ENCODE results near the gene PLD4. TPM values are rescaled to one million over a fixed set of nuclear protein-coding genes. Genes with fewer than 3 reads are reported as not detected.
A peak's percentile ranks its signal among the peaks of the same experiment; 100 is the strongest.

PLD4 gene
- polyA plus RNA-seq, 1 donor, result 11.1 TPM

GRCh38 chr14:104977681-104978653 is 53.3 kb downstream of the PLD4 start, which contains the start of gene AHNAK2:
Gene AHNAK2 (minus strand): TSS chr14:104978374. CDS start chr14:104978237, 137 bp downstream.
- DNase-seq, result peak; percentile 75 to 78
- peaks cover 16% of the 10 kb centered on the region for H3K27me3 ChIP-seq (ENCODE audit: control insufficient read depth, insufficient read depth, low read length)
- H3K36me3 ChIP-seq (ENCODE audit: control insufficient read depth, insufficient read depth, low read length), result no peaks in the 10 kb centered on the region
- H3K9me3 ChIP-seq (ENCODE audit: control insufficient read depth, low read depth, low read length), result no peaks in the 10 kb centered on the region
- WGBS (ENCODE audit: insufficient coverage, low lambda C conversion rate), result 0% methylated on average over 6 of the region's 111 CpGs
- H3K27ac ChIP-seq (ENCODE audit: low read length), result no peak within 1 kb of the TSS
- H3K4me1 ChIP-seq (ENCODE audit: control insufficient read depth, insufficient read depth, low read length), result peaks cover 31% of the 10 kb centered on the region
- peak within 1 kb of the TSS; percentile 16 for H3K4me3 ChIP-seq (ENCODE audit: low read length)

GRCh38 chr14:104978746-104979691 is 54.3 kb downstream of the PLD4 start:
- Histone ChIP-seq H3K4me1 (ENCODE audit: control insufficient read depth, insufficient read depth, low read length) (peaks cover 24% of the 10 kb centered on the region), H3K4me3 (ENCODE audit: low read length) (no peak overlapping the region), H3K27me3 (ENCODE audit: control insufficient read depth, insufficient read depth, low read length) (peaks cover 16% of the 10 kb centered on the region), H3K27ac (ENCODE audit: low read length) (no peak overlapping the region), H3K9me3 (ENCODE audit: control insufficient read depth, low read depth, low read length) (no peaks in the 10 kb centered on the region), H3K36me3 (ENCODE audit: control insufficient read depth, insufficient read depth, low read length) (no peaks in the 10 kb centered on the region)
- WGBS (ENCODE audit: insufficient coverage, low lambda C conversion rate), result no CpG with 5 or more reads among the region's 32 CpGs
- no peak for DNase-seq

- H3K4me1 ChIP-seq (ENCODE audit: control insufficient read depth, insufficient read depth, low read length), result peaks cover 24% of the 10 kb centered on the region
- no peak overlapping the region for H3K27ac ChIP-seq (ENCODE audit: low read length)
Measured at GRCh38 chr14:104979758-104980610, 55.3 kb downstream of the PLD4 start.

GRCh38 chr14:104980611-104981531 is 56.2 kb downstream of the PLD4 start:
- WGBS (ENCODE audit: insufficient coverage, low lambda C conversion rate), result no CpG with 5 or more reads among the region's 22 CpGs
- H3K4me1 ChIP-seq (ENCODE audit: control insufficient read depth, insufficient read depth, low read length), result peaks cover 20% of the 10 kb centered on the region

More at GRCh38 chr14:104979758-104980610, 55.3 kb downstream of the PLD4 start:
- H3K36me3 ChIP-seq (ENCODE audit: control insufficient read depth, insufficient read depth, low read length), result no peaks in the 10 kb centered on the region
- WGBS (ENCODE audit: insufficient coverage, low lambda C conversion rate), result no CpG with 5 or more reads among the region's 19 CpGs
- peaks cover 2% of the 10 kb centered on the region for H3K9me3 ChIP-seq (ENCODE audit: control insufficient read depth, low read depth, low read length)
- peaks cover 16% of the 10 kb centered on the region for H3K27me3 ChIP-seq (ENCODE audit: control insufficient read depth, insufficient read depth, low read length)
- no peak overlapping the region for H3K4me3 ChIP-seq (ENCODE audit: low read length)
- no peak for DNase-seq

GRCh38 chr14:104981699-104982541 is 57.2 kb downstream of the PLD4 start:
- Histone ChIP-seq H3K36me3 (ENCODE audit: control insufficient read depth, insufficient read depth, low read length) (no peaks in the 10 kb centered on the region), H3K27ac (ENCODE audit: low read length) (no peak overlapping the region), H3K4me3 (ENCODE audit: low read length) (no peak overlapping the region), H3K4me1 (ENCODE audit: control insufficient read depth, insufficient read depth, low read length) (peaks cover 9% of the 10 kb centered on the region), H3K9me3 (ENCODE audit: control insufficient read depth, low read depth, low read length) (peaks cover 3% of the 10 kb centered on the region), H3K27me3 (ENCODE audit: control insufficient read depth, insufficient read depth, low read length) (peaks cover 8% of the 10 kb centered on the region)
- no CpG with 5 or more reads among the region's 17 CpGs for WGBS (ENCODE audit: insufficient coverage, low lambda C conversion rate)
- DNase-seq, result no peak

More at GRCh38 chr14:104980611-104981531, 56.2 kb downstream of the PLD4 start:
- Histone ChIP-seq H3K27ac (ENCODE audit: low read length) (no peak overlapping the region), H3K4me3 (ENCODE audit: low read length) (no peak overlapping the region), H3K36me3 (ENCODE audit: control insufficient read depth, insufficient read depth, low read length) (no peaks in the 10 kb centered on the region), H3K9me3 (ENCODE audit: control insufficient read depth, low read depth, low read length) (peaks cover 3% of the 10 kb centered on the region), H3K27me3 (ENCODE audit: control insufficient read depth, insufficient read depth, low read length) (peaks cover 16% of the 10 kb centered on the region)
- DNase-seq, result no peak

GRCh38 chr14:104982548-104983230 is 58.0 kb downstream of the PLD4 start:
- no peak overlapping the region for H3K27ac ChIP-seq (ENCODE audit: low read length)
- no peak for DNase-seq
- peaks cover 3% of the 10 kb centered on the region for H3K9me3 ChIP-seq (ENCODE audit: control insufficient read depth, low read depth, low read length)
- H3K27me3 ChIP-seq (ENCODE audit: control insufficient read depth, insufficient read depth, low read length), result peaks cover under 1% of the 10 kb centered on the region
- H3K4me1 ChIP-seq (ENCODE audit: control insufficient read depth, insufficient read depth, low read length), result peaks cover 1% of the 10 kb centered on the region
- no peaks in the 10 kb centered on the region for H3K36me3 ChIP-seq (ENCODE audit: control insufficient read depth, insufficient read depth, low read length)
- no peak overlapping the region for H3K4me3 ChIP-seq (ENCODE audit: low read length)
- WGBS (ENCODE audit: insufficient coverage, low lambda C conversion rate), result no CpG with 5 or more reads among the region's 10 CpGs
